CD4-positive, alpha-beta T cell treated with Interleukin-15 for 1 hour (primary cell): ENCODE data around the gene GBA2.

Source experiments
- DNase-seq: peaks from one replicate; pipeline ENCODE4 v3.0.0-alpha.2; 2020

GBA2 gene

GRCh38 chr9:35736201-35736633 is 12.8 kb downstream of the GBA2 start:
- peak; percentile 73 for DNase-seq

GRCh38 chr9:35734096-35734495 is 14.9 kb downstream of the GBA2 start:
- no peak for DNase-seq

GRCh38 chr9:35732800-35733541 is 16.1 kb downstream of the GBA2 start:
- no peak for DNase-seq

- DNase-seq, result peak; percentile 99
Observed at GRCh38 chr9:35732185-35732799, 16.7 kb downstream of the GBA2 start, which contains the start of the genes CREB3 and TLN1. TSS of gene CREB3 (plus strand) at chr9:35732666. CDS start at chr9:35732773, 107 bp downstream. TSS of gene TLN1 (minus strand) at chr9:35732195. CDS start at chr9:35725694, 6,501 bp downstream.

GRCh38 chr9:35731415-35732184 is 17.4 kb downstream of the GBA2 start:
- no peak for DNase-seq

DNA sequence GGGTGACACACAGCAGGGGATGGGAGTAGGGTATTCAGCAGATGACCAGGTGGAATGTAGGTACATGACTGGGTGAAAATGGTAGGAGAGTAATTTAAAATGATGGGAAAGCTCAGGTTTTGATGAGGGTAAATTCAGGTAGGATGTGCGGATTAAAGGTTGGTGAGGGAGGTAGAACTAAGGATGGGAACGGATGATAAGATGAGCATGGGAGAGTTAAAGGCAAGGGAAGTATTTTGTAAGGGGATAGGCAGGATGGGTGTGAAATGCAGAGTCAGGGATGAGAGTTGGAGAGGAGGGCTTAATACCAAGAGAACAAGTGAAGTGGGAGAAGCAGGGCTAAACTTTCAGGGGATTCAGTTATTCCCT is 18.6 kb downstream of the GBA2 start:
- no peak for DNase-seq

GRCh38 chr9:35729700-35730485 is 19.1 kb downstream of the GBA2 start:
- DNase-seq, result peak; percentile 70

DNA sequence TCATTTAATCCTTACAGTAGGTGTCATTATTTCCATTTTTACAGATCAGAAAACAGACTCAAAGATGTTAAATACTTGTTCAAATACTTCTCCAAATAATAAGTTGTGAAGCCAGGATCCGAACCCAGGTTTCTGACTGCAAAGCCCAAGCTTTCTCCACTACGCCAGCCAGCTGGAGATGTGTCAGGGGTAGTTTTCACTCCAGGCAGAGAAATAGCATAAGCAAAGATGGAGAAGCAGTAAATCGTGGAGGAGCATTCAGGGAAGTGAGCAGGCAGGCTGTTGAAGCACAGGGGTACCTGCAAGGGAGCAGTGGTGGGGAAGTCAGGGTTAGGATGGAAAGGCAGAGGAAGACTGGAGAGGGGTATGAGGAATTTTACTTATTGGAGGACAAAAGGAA is 19.9 kb downstream of the GBA2 start:
- DNase-seq, result no peak

DNA sequence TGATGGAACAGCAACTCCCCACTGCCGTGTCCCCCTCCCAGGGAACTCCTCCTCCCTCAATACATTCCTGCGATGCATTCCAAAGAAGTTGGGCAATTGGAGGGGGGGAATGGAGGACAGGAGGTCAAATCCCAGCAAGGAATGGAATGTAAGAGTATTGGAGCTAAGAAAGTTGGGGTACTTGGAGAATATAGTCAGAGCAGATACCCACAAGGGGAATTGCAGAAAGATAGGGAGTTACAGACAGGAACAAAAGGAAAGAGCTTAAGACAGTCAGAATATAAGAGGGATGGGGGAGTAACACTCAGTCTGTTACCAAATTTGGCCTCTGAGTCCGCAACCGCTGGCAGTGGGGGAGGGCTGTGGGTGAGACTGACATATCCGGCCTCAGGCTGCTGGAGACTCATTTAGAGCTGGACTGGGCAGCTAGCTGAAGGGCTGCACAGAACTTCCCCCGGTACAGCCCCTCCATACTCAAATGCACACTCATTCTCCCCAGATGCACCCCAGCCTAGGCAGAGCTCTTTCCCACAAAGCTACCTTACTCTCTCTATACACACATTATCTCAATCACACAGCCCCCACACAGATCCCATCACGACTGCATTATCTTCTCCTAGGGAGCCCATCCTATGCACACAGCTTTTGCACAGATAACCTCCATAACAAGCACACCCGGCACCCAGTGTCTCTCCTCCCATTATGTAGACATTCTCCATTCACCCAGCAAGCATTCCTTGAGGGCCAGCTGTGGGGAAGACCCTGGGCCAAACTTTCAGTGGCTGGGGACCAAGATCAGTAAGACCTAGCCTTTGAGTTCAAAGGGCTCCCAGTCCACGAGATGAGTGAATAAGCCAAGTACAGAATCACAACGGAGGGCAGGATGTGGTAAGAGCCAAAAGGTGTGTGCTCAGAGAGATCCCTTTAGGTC is 20.7 kb downstream of the GBA2 start:
- DNase-seq, result peak; percentile 45

GRCh38 chr9:35727676-35728040 is 21.4 kb downstream of the GBA2 start:
- no peak for DNase-seq

DNA sequence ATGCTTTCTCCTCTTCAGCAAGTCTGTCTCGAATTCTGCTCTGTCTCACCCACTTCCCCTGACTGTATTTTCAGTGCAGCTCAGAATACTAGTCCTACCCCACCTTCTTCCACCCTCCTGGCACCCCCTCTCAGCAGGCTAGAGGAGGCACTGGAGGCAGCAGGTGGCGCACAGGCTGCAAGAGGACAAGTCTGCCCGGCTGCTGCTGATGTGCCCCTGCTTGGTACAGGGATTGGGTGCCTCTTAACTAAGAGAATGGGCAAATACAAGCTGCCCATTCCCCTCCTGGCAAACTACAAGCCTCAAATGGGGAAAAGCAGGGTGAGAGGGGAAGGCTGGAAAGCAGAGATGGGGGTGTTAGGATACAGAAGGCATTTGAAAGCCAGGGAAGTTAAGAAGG is 22.1 kb downstream of the GBA2 start:
- peak; percentile 67 for DNase-seq

GRCh38 chr9:35725362-35725761 is 23.7 kb downstream of the GBA2 start:
- DNase-seq, result no peak

GRCh38 chr9:35723908-35724307 is 25.1 kb downstream of the GBA2 start:
- DNase-seq, result no peak

DNA sequence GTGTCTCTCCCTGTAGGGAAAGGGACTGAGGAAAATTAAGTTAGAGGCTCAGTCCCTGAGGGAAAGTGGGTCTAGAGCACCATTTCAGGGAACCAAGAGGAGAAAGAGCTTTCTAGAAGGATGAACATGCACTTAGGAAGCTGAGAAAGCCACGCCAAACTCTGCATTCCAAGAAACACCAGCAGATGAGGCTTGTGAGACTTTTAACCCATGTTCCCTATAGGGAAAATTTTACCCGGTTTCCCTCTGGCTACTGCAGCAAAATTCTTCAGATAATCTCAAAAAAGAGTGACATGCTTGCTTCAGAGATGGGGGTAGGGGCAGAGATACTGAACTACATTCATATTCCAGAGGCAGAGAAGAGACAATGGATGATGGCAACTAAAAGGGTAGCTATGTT is 25.6 kb downstream of the GBA2 start:
- DNase-seq, result no peak

DNA sequence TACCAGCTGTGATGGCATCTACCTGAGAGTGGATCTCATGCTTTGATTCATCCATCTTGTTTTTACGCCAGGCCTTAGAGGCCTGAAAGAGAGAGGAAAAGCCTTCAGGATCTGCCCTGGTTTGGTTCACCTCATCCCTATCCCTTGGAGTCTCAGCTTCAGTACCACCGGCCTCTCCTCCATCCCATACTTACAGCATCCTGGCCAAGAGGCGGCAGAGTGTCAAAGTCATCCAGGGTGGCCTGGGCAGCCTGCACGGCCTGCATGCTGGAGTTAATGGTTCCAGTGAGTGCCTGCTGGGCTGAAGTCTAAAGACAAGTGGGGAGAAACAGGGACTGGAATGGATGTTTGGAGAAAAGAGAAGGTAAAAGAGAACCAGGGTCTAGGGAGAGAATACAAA is 29.5 kb downstream of the GBA2 start:
- no peak for DNase-seq

DNA sequence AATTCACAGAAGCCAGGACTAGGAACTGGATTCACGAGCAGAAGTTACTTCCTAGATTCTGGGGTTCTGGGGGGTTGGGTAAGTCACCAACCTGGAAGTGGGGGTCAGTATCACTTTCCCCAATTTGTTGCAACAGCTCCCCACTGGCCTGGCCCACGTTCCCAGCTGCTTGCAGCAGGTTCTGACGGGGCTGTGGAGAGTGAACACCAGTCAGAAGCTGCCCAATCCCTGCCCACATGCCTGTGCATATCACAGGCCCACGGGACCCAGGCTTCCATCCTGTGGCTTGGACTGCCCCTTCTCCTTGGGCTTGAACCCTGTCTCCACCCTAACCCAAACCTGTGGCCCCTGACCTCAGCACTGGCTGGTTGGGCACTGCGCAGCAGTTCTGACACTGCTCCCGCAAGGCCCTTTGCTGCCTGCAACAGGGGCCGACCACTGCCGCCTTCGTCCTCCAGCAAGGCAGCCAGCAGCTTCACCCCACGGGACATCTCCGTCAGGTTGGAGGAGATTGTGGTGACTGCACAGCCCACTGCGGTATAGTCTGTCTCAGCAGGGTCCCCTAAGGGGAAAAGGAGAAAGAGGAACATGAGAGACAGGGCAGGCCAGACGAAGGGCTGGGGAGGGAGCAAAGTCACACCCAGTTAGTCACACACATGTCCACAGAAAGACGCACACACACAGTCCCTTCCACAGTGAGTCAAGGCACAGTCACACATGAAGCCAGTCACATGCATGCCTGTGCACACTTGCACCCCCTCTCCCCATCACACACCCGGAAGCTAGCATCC is 30.1 kb downstream of the GBA2 start:
- DNase-seq, result peak; percentile 66

GRCh38 chr9:35717132-35717870 is 31.7 kb downstream of the GBA2 start:
- DNase-seq, result no peak

- no peak for DNase-seq
Observed at GRCh38 chr9:35716230-35716629, 32.8 kb downstream of the GBA2 start.

GRCh38 chr9:35714579-35715252 is 34.3 kb downstream of the GBA2 start:
- DNase-seq, result no peak

DNA sequence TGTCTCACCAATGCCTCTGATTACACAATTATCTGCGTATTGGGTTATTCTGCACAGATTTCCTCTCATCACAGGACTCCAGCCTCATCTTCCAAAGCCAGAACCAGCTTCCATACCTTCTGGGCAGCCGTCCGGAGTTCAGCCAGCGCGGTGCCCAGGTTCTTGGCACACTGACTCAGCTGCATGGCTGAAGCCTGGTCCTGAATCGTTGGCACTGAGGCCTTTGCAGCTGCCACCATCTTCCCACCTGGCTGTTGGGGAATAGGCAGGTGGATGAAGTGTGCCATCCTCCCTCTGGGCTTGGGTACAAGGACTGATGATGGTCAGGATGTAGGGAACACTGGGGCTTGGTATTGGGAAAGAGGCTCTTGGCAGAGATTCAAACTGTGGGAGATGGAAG is 34.9 kb downstream of the GBA2 start:
- no peak for DNase-seq
